Measurements from ENCODE around the gene PRKAR1B.

- no peak for TF ChIP-seq RFX5 (IDR thresholded peaks at IDR 0.05; ENCODE audit: low read length)
- no peak for TF ChIP-seq REST (IDR thresholded peaks at IDR 0.05; ENCODE audit: low read depth, low read length)
- no peak for TF ChIP-seq TAF1 (IDR thresholded peaks at IDR 0.05; ENCODE audit: borderline replicate concordance, low read depth, low read length)
- TF ChIP-seq MAX (IDR thresholded peaks at IDR 0.05; ENCODE audit: low read depth): no peak
- TF ChIP-seq CTCF (IDR thresholded peaks at IDR 0.05): no peak
Measured at GRCh38 chr7:630539-630938, 96.5 kb downstream of the PRKAR1B start.
